Left ventricle myocardium superior (tissue), 1 donor: Measurements from ENCODE around the gene NFS1. TPM values are rescaled to one million over a fixed set of nuclear protein-coding genes. Genes with fewer than 3 reads are reported as not detected.

Source experiments
- ATAC-seq: fragments of 200-7000 bp; cut with Tn5 transposase; one replicate; pipeline ENCODE4 v1.9.1; 2020; ENCODE audit warnings: mild to moderate bottlenecking, moderate library complexity
- DNase-seq: peaks from one replicate; pipeline ENCODE4 v3.0.0-alpha.2; 2020
- intact Hi-C: fragments of 100-400 bp; cut with micrococcal nuclease; formaldehyde crosslinking; loops from one replicate; pipeline ENCODE4 v1.11.0; 2022
- total RNA-seq: library from RNA; stranded (reverse); fragmentation: NEBNext Ultra II Directional; extraction: Animal tissue kit (Norgen Biotek cat#: 25700); gene quantifications from one replicate; pipeline ENCODE4 v1.2.1, GENCODE V29; 2021
- donor health status: DM: no; HTN: yes; CAD: no; lungs with severe emphysema.

NFS1 gene
- total RNA-seq, 1 donor from 2014 or later = 60.4 TPM

GRCh38 chr20:35626386-35627001 is 72.7 kb downstream of the NFS1 start:
- ATAC-seq (no peak), DNase-seq (no peak)
- intact Hi-C loops = no loop called here

DNA sequence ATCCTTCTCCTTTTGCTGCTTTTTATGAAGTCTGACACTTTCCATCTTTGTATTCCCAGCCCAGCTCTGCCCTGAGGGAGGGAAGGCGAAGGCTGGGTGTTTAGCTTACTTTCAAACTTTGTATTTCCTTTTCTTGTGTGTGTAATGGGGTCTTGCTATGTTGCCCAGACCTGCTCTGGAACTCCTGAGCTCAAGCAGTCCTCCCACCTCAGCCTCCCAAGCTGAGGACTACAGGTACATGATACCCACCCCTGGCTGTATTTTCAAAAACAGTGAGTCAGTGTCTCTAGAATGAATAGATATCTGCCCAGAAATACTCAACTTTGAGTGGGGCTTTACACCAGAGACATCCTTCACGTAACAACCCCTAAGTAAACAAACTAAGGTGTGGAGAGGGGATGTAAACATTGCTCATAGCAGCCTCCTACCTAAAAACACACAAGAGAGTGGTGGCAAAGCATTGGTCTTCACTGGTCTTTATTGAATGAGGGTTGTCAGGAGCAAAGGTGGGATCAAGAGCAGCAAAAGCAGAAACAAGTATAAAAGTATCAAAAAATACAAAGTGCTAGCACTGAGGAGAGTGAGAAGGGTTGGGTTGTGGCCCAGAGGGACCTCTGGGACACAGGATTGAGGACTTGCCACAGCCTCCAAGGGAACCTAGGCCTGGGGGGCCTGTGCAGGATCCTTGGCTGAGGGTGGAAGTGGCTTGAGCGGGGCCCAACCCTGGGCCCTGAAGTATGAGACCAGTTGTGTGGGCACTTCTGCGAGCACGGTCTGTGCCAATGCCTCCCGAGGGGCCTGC is 73.4 kb downstream of the NFS1 start:
- no peak for ATAC-seq
- intact Hi-C loops = no loop called here
- no peak for DNase-seq

GRCh38 chr20:35621560-35621946 is 77.6 kb downstream of the NFS1 start:
- intact Hi-C loops = no loop called here
- ATAC-seq = no peak
- no peak for DNase-seq

DNA sequence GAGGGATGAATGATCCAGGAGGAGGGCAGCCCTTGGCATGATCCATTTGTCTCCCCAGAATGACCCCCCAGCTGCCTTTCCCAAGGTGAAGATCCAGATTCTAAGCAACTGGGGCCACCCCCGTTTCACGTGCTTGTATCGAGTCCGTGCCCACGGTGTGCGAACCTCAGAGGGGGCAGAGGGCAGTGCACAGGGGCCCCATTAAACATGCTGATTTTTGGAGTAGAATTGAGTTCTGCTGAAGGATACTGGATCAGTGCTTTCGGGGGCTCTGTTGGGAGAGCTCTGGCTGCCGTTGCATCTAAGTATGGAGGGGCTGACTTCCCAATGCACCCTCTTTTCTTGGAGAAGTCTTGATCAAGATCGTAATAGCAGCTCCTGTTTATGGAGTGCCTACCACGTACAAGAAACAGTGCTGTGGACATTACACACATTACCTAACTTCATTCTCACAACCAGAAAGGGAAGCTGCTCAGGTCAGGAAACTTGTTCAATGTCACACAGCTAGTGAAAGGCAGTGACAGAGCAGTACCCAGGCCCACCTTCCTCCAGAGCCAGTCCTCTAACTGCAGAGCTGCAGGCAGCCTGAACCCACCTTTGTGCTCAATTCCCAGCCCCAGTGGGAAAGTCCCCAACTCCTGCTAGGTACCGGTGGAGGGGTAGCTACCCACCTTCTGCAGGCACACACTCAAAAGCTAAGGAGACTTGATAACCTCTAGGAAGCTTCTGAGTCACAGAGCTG is 78.2 kb downstream of the NFS1 start:
- intact Hi-C loops = no loop called here
- DNase-seq (no peak), ATAC-seq (no peak)

DNA sequence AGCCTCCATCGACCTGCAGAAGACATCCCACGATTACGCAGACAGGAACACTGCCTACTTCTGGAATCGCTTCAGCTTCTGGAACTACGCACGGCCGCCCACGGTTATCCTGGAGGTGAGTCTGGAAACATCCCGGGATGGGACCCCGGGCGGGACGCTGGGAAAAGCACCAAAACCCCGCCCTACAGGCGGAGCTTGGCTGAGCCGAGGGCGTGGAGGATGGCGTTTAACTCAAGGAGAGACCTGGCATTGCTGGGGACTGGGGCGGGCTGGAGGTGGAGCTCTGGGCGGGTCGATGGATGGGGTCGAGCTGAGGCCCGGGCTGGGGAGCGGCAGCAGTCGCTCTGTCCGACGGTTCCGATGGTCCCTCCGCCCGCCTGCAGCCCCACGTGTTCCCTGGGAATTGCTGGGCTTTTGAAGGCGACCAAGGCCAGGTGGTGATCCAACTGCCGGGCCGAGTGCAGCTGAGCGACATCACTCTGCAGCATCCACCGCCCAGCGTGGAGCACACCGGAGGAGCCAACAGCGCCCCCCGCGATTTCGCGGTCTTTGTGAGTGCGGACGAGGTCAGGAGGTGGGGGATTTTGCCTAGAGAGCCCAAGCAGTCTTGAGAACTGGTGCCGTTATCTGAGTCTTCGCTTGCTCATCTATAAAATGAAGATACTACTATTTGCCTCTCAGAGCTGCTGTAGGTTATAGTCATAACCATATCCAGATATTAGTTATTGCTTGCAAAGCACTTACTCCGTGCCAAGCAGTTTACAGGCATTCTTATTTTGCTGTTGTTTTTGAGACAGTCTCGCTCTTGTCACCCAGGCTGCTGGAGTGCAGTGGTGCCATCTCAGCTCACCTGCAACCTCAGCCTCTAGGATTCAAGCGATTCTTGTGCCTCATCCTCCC is 79.7 kb downstream of the NFS1 start:
- intact Hi-C loops = no loop called here
- ATAC-seq (peak; percentile 42), DNase-seq (peak; percentile 86)

GRCh38 chr20:35618263-35619131 is 80.7 kb downstream of the NFS1 start:
- ATAC-seq = no peak
- DNase-seq = peak; percentile 48
- intact Hi-C loops = no loop called here

Other genes starting within 250 kb of the NFS1 start
- gene CEP250, start 243.8 kb downstream of the NFS1 start, total RNA-seq = 17.7 TPM
- gene C20orf173, start 169.7 kb downstream of the NFS1 start, total RNA-seq = not detected
- gene ERGIC3, start 157.3 kb downstream of the NFS1 start, total RNA-seq = 92.3 TPM
- 3.1 TPM for gene SPAG4, start 83.5 kb downstream of the NFS1 start, total RNA-seq
- gene CPNE1, start 34.5 kb downstream of the NFS1 start, total RNA-seq = 46.6 TPM
- 45.7 TPM for gene RBM12, start 34.5 kb downstream of the NFS1 start, total RNA-seq
- gene ROMO1, start 53 bp upstream of the NFS1 start, total RNA-seq = 180 TPM
- 146 TPM for gene RBM39, start 42.9 kb upstream of the NFS1 start, total RNA-seq
- gene PHF20, start 72.7 kb upstream of the NFS1 start, total RNA-seq = 37.0 TPM